Upper lobe of left lung (tissue), 4 donors: ENCODE measurements around the gene BTAF1.

Source experiments
- POLR2A ChIP-seq, 4 donors: fragments of 450-650 bp; IDR thresholded peaks; one replicate each; pipeline ENCODE4 v1.5.1; 2016 to 2017; ENCODE audit warnings: antibody characterized with exemption in 4 of 4, mild to moderate bottlenecking in 2 of 4
- TF ChIP-seq, protein P1 (sequence below), 6 experiments: fragments of 450-650 bp in 4 of 6; fragments of 200-600 bp in 2 of 6; sonication (generic) in 2 of 6; IDR thresholded peaks; one replicate each; pipeline ENCODE4 v1.5.1; 2016 to 2019; ENCODE audit warnings: antibody characterized with exemption in 6 of 6

DNA sequence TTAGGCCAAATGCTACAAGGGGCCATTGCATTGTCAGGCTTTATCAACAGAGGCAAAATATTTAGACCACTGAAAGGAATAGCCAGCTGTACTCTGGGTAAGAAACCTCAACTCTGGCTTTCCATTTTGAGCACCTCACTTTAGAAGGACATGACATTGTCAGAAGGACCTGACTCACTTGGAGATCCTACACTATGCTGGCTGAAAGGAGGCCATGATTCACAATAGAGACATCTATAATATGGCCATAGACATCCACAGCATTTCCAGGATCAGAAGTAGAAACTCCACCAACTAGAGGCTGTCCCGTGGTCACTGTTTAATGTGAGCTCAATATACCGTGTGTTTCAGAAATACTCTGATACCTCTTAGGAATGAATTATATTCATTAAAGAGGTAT lies 140.9 kb downstream of the BTAF1 start:
- TF ChIP-seq POLR2A (IDR thresholded peaks at IDR 0.05) = no peak
- TF ChIP-seq, protein P1, sequence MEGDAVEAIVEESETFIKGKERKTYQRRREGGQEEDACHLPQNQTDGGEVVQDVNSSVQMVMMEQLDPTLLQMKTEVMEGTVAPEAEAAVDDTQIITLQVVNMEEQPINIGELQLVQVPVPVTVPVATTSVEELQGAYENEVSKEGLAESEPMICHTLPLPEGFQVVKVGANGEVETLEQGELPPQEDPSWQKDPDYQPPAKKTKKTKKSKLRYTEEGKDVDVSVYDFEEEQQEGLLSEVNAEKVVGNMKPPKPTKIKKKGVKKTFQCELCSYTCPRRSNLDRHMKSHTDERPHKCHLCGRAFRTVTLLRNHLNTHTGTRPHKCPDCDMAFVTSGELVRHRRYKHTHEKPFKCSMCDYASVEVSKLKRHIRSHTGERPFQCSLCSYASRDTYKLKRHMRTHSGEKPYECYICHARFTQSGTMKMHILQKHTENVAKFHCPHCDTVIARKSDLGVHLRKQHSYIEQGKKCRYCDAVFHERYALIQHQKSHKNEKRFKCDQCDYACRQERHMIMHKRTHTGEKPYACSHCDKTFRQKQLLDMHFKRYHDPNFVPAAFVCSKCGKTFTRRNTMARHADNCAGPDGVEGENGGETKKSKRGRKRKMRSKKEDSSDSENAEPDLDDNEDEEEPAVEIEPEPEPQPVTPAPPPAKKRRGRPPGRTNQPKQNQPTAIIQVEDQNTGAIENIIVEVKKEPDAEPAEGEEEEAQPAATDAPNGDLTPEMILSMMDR (IDR thresholded peaks at IDR 0.05) = no peak
